IPS-18c (cell line): ENCODE results near the gene PLA2G6.
A peak's percentile ranks its signal among the peaks of the same experiment; 100 is the strongest.

Experiments used
- H3K4me3 ChIP-seq: 2 replicates; pipeline ENCODE4 v1.7.0; 2013; ENCODE audit warnings: low read depth, mild to moderate bottlenecking, low read length, moderate library complexity; ENCODE audit not compliant: insufficient read depth
- H3K9me3 ChIP-seq: one replicate; pipeline ENCODE4 v1.6.1; 2013; ENCODE audit warnings: mild to moderate bottlenecking, low read length, moderate library complexity; ENCODE audit not compliant: control insufficient read depth, insufficient read depth

PLA2G6 gene

DNA sequence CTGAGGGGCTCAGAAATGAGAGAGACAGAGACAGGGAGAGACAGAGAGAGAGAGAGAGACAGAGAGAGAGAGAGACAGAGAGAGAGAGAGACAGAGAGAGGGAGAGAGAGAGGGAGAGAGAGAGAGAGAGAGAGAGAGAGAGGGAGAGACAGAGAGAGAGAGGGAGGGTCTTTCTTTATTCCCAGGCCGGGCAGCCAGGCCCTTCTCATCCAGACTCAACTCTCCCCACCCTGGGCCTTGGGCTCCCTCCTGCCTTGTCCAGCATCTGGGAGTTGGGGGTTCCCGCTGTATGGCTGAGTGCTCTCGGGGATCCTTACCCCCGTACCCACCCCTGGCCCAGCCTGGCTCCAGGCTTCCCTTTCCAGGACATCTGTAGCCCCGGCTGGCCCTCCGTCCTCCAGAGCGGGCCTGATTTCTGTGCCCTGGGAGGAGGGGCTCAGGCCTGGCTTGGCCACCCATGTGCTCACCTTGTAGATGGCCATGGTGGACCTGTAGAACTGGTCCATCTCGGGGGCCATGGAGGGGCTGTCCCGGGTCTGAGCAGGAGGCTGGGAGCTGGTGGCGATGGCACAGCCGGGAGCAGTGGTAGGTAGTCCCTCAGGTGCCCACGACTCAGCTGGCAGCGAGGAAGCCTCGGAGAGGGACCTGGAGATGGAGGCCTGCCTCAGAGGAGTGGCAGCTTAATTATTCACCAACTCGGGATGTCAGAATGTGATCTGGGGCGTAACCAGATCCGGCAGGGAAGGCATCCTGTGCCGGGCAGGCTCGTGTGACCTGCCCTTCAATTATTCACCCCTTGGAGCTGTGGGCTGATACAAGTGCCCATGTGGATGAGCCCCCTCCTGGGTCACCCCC lies 71.4 kb downstream of the PLA2G6 start, which contains the start of gene BAIAP2L2:
Gene BAIAP2L2 (minus strand): TSS at position 677 of the 855 bp plus-strand sequence. CDS start 159 bp downstream, at position 518.
- Histone ChIP-seq H3K4me3 (no peak within 1 kb of the TSS), H3K9me3 (no peaks in the 10 kb centered on the region)

GRCh38 chr22:38109371-38110001 lies 72.1 kb downstream of the PLA2G6 start:
- no peaks in the 10 kb centered on the region for H3K9me3 ChIP-seq
- no peak overlapping the region for H3K4me3 ChIP-seq

DNA sequence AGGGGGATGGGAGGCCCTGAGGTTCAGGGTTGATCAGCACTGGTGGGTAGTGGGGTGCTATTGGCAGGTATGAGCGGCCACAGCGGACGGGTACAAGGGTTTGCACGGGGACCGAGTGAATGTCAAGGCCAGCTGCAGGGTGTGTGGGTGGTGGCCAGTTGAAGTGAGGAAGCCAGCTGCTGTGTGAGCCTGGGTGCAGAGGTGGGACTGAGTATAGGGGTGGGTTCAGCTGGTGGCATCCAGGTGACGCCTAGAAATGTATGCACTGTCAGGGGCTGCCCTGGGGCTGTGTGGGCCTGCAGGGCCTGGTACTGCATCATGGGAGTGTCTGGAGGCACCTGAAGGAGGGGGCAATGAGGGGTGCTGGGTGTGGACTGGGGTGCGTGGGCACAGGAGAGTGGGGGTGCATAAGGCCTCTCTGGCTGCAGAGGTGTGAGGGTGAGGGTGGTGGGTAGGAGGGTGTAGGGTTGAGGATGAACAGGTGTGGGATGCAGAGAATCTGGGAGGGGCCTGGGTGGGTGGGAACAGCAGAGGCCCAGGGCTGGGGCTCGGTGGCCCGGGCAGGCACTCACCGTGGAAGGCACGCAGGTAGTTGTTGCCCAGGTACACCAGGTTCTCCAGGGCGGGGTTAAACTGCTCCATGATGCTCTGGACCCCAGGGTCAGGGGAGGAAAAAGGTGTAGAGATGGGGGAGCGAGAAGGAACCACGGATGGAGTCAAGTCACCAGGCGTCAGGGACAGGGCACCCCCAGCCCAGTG lies 72.9 kb downstream of the PLA2G6 start:
- Histone ChIP-seq H3K9me3 (no peaks in the 10 kb centered on the region), H3K4me3 (no peak overlapping the region)

DNA sequence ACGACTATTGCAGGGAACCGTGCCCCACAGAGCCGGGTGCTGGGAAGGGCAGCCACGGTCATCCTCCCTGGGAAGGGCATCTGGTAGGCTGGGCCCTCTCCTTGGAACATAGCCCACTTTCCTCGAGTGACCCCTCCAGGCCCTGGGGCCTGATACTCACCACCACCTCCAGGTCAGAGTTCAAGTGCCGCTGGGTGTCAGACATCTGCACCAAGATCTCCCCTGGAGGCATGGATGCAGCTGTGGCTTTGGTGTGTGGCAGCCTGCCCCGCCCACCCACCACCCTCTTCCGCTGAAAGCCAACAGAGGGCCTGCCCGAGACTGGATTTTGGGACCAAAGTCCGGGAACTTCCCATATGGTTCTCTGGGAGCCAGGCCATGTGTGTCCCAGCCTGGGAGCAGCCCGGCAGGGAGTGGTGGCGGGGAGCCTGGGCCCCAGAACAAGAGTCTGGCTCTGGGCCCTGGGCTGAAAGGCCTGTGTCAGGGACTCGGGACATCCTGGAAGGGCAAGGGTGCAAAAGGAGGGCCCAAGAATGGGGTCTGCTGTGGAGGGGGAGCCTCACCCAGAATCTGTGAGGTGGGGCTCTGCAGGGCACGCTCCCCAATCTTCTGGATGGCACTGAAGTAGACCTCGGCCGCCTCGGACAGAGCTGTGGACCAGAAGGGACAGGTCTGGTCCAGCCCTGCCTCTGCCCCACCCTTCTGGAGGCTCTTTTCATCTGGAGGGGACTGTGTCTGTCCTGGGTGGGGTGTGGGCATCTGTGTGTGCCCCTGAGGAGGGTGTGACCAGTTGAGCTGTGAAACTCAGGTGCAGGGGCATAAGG lies 73.7 kb downstream of the PLA2G6 start:
- Histone ChIP-seq H3K9me3 (no peaks in the 10 kb centered on the region), H3K4me3 (no peak overlapping the region)

DNA sequence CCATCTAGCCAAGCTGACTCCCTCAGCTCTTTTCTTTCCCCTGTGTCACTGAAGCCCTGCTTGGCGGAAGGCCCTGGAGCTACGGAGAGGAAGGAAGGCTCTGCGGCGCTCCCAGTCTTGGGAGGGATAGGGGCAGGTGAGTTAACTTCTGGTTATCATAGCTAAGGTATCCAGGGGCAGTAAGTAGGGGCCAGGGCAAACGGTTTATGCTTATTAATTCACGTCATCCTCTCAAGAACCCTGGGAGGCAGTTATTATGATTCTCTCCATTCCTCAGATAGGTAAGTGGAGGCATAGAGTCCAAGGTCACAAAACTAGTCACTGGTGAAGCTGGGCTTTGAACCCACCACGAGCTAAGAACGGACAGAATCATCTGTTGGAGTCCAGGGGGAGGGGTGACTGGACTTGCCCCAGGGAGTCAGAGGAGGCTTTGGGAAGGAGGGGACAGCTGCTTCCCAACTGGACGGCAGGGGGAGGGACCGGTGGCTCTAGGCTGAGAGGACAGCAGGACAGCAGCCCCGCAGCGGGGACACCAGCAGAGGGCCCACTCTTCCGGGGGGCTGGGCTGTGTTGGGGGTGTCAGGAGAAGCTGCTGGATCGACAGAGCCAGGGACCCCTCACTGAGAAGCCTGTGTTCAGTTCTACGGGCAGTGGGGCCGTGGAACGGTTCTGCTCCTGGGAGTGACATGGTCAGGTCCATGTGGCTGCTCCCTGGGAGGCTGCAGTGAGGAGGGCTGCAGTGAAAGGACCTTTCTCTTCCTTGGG lies 74.6 kb downstream of the PLA2G6 start:
- Histone ChIP-seq H3K9me3 (no peaks in the 10 kb centered on the region), H3K4me3 (no peak overlapping the region)

DNA sequence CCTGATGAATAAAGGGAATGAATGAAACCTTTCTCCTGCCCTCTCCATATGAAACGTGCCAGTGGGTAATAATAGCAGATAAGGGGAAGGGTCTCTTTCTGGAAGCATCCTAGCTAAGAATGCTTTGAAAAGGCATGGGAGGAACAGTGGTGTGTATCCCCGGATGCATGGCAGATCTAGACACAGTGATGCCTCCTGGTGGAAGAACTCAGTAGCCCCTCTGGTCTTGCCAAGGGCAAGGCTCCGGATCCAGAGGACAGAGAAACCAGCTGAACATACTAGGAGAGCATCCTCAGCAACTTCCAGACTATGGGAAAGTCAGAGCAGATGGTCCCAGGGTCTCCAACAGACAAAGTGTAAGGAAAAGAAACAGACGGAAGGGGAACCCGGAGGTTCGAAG lies 77.5 kb downstream of the PLA2G6 start:
- H3K9me3 ChIP-seq = no peaks in the 10 kb centered on the region
- H3K4me3 ChIP-seq = no peak overlapping the region

DNA sequence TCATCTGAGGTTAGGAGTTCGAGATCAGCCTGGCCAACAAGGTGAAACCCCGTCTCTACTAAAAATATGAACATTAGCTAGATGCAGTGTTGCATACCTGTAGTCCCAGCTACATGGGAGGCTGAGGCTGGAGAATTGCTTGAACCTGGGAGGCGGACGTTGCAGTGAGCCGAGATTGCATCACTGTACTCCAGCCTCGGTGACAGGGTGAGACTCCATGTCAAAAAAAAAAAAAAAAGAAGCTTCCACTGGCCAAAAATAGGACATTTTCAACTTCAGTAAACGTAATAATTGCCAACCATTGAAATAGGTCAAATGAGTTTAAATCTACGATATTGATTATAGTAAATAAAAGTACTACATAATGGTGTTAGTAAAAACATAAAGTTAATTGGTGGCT lies 78.0 kb downstream of the PLA2G6 start:
- Histone ChIP-seq H3K9me3 (no peaks in the 10 kb centered on the region), H3K4me3 (no peak overlapping the region)

GRCh38 chr22:38098410-38099249 lies 83.0 kb downstream of the PLA2G6 start:
- Histone ChIP-seq H3K4me3 (no peak overlapping the region), H3K9me3 (no peaks in the 10 kb centered on the region)

- H3K9me3 ChIP-seq = no peaks in the 10 kb centered on the region
- peak overlapping the region; percentile 56 for H3K4me3 ChIP-seq
Measured at GRCh38 chr22:38097557-38098409, 83.8 kb downstream of the PLA2G6 start.

DNA sequence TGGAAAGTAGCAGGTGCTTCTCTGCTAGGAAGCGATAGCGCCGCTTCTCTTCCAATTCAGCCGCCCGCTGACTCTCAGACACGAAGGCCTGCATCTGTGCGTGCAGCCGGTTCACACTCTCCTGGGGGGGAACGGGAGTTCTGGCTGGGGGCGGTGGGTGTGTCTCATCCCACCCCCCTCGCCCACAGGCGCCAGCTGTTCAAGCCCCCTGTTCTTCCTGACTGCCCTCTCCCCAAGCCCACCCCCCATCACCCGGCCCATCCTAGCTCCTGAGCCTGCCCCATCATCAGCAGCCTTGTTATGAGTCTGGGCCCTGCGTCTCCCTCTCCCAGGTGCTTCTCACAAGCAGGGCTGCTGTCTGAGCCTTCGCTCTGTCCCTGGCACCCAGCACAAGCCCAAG lies 84.6 kb downstream of the PLA2G6 start:
- H3K4me3 ChIP-seq = peak overlapping the region; percentile 56

GRCh38 chr22:38089474-38089851 lies 92.2 kb downstream of the PLA2G6 start:
- peak overlapping the region; percentile 28; the same call in 1 of the 2 replicates for H3K4me3 ChIP-seq
- no peaks in the 10 kb centered on the region for H3K9me3 ChIP-seq

More for the DNA sequence above, 84.6 kb downstream of the PLA2G6 start:
- no peaks in the 10 kb centered on the region for H3K9me3 ChIP-seq

DNA sequence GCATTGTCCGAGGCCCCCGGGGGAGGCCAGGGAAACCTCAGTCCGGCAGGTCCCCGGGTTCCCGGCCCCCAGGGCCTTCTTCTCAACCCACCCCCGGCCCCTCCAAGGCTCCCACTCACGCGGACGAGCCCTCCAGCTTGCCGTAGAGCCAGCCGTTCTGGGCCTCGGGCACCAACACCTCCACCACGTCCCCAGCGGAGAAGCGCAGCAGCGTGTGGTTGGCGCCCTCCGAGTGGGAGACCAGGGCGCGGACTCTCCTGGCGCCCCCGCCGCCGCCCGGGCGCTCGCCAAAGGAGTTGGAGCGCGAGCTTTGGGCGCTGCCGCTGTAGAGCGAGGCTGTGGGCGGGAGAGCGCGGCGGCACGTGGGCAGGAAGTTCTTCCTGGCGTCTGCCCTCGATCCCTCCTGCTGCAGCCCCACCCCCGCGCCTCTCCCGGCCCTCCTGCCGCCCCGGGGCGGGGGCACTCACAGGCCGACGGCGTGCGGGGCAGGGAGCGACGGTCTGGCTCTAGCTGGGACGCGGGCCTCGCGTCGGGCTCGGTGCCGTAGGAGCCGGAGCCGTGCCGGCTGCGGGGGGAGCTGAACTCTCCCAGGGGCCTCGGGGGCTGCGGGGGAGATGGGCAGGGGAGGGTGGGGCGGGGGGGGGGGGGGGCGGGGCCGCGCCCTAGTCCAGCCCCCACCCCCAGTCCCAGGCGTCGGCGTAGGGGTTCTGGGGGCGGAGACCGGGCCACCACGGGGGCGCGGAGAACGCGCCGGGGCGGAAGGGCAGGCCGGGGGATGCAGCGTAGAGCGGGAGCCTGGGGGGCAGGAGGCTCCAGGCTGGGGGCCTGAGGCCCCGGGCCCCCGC lies 92.8 kb downstream of the PLA2G6 start:
- peak overlapping the region; percentile 34; the same call in 1 of the 2 replicates for H3K4me3 ChIP-seq
- no peaks in the 10 kb centered on the region for H3K9me3 ChIP-seq

DNA sequence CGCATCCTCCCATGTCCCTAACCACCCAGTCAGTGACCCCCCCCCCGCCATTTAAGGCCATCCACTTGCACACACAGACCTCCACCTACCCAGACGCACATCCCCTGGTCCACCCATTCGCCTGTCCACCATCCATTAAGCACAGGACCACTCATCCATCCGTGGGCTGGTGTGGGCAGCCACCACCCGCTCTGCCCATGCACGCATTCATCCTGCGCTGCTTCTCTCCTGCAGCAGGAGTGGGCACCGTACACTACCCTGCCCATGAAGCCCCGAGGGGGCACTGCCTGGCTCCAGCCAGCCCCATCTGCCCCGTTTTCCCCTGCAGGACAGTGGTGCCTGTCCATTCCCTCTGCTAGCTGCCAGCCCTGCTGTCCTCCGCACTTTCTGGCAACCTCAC lies 93.8 kb downstream of the PLA2G6 start:
- no peaks in the 10 kb centered on the region for H3K9me3 ChIP-seq
- no peak overlapping the region for H3K4me3 ChIP-seq

DNA sequence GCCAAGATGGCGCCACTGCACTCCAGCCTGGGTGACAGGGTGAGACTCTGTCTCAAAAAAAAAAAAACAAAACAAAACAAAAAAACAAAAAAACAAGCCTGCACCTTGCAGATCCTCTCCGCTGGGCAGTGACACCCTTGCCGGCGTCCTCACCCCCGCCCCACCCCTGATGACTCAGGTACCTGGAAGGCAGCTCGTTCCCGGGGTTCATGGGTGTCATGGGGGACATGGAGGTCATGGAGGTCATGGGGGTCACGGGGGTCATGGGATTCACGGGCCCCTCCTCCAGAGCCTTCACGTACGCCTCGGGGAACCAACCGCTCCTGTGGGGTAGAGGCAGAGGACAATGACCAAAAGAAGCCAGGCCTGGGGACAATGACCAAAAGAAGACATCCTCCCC lies 94.7 kb downstream of the PLA2G6 start:
- Histone ChIP-seq H3K4me3 (no peak overlapping the region), H3K9me3 (no peaks in the 10 kb centered on the region)
